ENCODE data around the gene TNXB.

DNA sequence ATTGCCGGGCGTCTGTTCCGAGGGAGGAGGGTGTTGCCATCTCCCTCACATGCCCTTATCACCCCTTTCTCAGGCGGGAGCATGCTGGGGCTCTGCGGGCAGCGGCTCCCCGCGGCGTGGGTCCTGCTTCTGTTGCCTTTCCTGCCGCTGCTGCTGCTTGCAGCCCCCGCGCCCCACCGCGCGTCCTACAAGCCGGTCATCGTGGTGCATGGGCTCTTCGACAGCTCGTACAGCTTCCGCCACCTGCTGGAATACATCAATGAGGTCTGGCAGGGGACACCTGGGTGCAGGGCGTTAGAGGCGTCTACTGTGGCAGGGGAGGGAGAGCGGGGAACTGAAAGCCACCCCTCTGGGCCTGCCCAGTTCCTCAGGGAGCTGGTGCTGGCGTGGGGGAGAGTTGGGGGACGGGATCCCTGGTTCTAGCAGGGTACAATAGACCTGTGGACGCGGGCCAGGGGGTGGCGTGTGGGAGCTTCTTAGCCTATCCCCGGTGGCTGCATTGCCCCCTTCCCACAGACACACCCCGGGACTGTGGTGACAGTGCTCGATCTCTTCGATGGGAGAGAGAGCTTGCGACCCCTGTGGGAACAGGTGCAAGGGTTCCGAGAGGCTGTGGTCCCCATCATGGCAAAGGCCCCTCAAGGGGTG lies 45.5 kb upstream of the TNXB start:
- TF ChIP-seq, protein P1, sequence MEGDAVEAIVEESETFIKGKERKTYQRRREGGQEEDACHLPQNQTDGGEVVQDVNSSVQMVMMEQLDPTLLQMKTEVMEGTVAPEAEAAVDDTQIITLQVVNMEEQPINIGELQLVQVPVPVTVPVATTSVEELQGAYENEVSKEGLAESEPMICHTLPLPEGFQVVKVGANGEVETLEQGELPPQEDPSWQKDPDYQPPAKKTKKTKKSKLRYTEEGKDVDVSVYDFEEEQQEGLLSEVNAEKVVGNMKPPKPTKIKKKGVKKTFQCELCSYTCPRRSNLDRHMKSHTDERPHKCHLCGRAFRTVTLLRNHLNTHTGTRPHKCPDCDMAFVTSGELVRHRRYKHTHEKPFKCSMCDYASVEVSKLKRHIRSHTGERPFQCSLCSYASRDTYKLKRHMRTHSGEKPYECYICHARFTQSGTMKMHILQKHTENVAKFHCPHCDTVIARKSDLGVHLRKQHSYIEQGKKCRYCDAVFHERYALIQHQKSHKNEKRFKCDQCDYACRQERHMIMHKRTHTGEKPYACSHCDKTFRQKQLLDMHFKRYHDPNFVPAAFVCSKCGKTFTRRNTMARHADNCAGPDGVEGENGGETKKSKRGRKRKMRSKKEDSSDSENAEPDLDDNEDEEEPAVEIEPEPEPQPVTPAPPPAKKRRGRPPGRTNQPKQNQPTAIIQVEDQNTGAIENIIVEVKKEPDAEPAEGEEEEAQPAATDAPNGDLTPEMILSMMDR (IDR thresholded peaks at IDR 0.05; ENCODE audit: low read length), result peak; percentile 73; the same call in 1 of the 2 replicates
- no peak for TF ChIP-seq EZH2 (IDR thresholded peaks at IDR 0.05; ENCODE audit: borderline replicate concordance, low read length)
